SIG-M5 (cell line): Measurements from ENCODE around the gene RDX.
"Not testable (repeated sequence)": the region's sequence is repeated elsewhere in the genome, so short reads cannot be mapped to it uniquely, and the experiment has no call there.

Experiments used
- DNase-seq: peaks from one replicate; lab custom pipeline; 2025; lab: John Stamatoyannopoulos, UW

The RDX gene

GRCh38 chr11:110269996-110270395 lies 26.4 kb downstream of the RDX start:
- DNase-seq, result no peak

GRCh38 chr11:110268441-110268840 lies 28.0 kb downstream of the RDX start:
- DNase-seq, result no peak

GRCh38 chr11:110262072-110262403 lies 34.4 kb downstream of the RDX start:
- no peak for DNase-seq

- no peak for DNase-seq
Observed at GRCh38 chr11:110261195-110262071, 35.0 kb downstream of the RDX start.

GRCh38 chr11:110253525-110253924 lies 42.9 kb downstream of the RDX start:
- DNase-seq, result no peak

GRCh38 chr11:110251836-110252235 lies 44.6 kb downstream of the RDX start:
- no peak for DNase-seq

- no peak for DNase-seq
Observed at GRCh38 chr11:110250168-110250567, 46.2 kb downstream of the RDX start.

- DNase-seq, result no peak
Observed at GRCh38 chr11:110249766-110250165, 46.6 kb downstream of the RDX start.

GRCh38 chr11:110249066-110249465 lies 47.3 kb downstream of the RDX start:
- DNase-seq, result no peak

- DNase-seq, result no peak
Observed at GRCh38 chr11:110243791-110244190, 52.6 kb downstream of the RDX start.

- no peak for DNase-seq
Observed at GRCh38 chr11:110242746-110243145, 53.7 kb downstream of the RDX start.

GRCh38 chr11:110242188-110242587 lies 54.2 kb downstream of the RDX start:
- no peak for DNase-seq

GRCh38 chr11:110235966-110236365 lies 60.4 kb downstream of the RDX start:
- DNase-seq, result no peak

- DNase-seq, result no peak
Observed at GRCh38 chr11:110230377-110230776, 66.0 kb downstream of the RDX start.

GRCh38 chr11:110219006-110219785 lies 77.2 kb downstream of the RDX start:
- no peak for DNase-seq

GRCh38 chr11:110217936-110218335 lies 78.5 kb downstream of the RDX start:
- no peak for DNase-seq

- DNase-seq, result no peak
Observed at GRCh38 chr11:110217223-110217877, 79.1 kb downstream of the RDX start.

GRCh38 chr11:110209313-110209694 lies 87.1 kb downstream of the RDX start:
- DNase-seq, result not testable (repeated sequence)

GRCh38 chr11:110208678-110209312 lies 87.6 kb downstream of the RDX start:
- DNase-seq, result not testable (repeated sequence)

GRCh38 chr11:110207123-110207522 lies 89.3 kb downstream of the RDX start:
- DNase-seq, result no peak

GRCh38 chr11:110200836-110201235 lies 95.6 kb downstream of the RDX start:
- no peak for DNase-seq

- DNase-seq, result no peak
Observed at GRCh38 chr11:110200241-110200640, 96.2 kb downstream of the RDX start.
